T-helper 22 cell (primary cell): Measurements from ENCODE around the gene VWA7.
A peak's percentile ranks its signal among the peaks of the same experiment; 100 is the strongest.
"Not testable (repeated sequence)": the region's sequence is repeated elsewhere in the genome, so short reads cannot be mapped to it uniquely, and the experiment has no call there.

Experiments
- DNase-seq: peaks from one replicate; pipeline ENCODE4 v3.0.0-alpha.2; 2020; ENCODE audit warnings: low read depth

Gene VWA7

DNA sequence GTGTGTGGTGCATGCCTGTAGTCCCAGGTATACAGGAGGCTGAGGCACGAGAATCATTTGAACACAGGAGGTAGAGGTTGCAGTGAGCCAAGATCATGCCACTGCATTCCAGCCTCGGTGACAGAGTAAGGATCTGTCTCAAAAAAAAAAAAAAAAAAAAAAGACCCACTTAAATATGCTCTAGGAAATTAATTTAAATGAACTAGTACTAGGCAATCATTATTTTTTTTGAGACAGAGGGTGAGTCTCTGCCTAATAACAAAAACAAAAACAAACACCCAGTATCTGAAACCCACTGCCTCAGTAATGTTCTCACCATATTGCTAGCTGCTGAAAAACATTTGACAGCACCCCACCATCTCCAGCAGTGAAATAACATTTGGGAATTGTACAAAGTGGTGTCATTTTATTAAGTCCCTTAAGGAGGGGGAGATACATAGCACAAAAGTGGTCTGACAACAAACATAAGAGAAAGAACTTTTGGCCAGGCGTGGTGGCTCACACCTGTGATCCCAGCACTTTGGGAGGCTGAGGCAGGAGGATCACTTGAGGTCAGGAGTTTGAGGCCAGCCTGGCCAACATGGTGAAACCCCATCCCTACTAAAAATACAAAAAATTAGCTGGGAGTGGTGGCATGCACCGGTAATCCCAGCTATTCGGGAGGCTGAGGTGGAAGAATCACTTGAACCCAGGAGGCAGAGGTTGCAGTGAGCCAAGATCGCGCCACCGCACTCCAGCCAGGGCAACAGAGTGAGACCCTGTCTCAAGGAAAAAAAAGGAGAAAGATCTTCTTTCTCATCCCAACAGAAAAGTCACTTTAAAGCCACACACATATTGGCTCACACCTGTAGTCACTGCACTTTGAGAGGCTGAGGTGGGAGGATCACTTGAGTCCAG is 24.2 kb upstream of the VWA7 start:
- not testable (repeated sequence) for DNase-seq

DNA sequence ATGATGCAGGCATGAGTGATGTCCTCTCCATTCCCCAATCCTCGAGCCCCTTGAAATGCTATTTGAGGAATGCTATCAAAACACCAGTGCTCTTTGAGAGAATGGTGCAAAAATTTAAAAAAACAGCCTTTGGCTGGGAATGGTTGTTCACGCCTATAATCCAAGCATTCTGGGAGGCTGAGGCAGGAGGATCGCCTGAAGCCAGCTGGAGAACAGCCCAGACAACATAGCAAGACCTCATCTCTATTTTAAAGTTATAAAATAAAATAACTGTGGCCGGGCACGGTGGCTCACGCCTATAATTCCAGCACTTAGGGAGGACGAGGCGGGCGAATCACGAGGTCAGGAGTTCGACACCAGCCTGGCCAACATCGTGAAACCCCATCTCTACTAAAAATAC is 22.7 kb upstream of the VWA7 start:
- DNase-seq, result no peak

DNA sequence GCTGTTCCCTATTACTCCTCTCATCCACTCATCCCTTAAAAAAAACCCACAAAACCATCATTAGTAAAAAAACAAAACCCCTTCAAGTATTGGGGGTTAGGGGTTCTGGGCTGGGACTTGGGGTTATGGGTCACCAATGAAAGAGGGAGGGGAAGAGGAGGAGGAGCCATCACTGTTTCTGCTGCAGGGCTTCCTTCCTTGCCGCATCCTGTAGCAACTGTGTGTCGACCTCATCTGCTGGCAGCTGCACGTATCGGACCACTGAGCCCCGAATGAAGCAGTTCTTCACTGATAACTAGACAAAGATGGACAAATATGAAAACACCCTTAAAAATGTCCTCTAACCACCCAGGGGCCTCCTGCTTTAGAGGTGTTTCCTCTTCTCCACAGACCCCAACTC is 20.5 kb upstream of the VWA7 start:
- no peak for DNase-seq

DNA sequence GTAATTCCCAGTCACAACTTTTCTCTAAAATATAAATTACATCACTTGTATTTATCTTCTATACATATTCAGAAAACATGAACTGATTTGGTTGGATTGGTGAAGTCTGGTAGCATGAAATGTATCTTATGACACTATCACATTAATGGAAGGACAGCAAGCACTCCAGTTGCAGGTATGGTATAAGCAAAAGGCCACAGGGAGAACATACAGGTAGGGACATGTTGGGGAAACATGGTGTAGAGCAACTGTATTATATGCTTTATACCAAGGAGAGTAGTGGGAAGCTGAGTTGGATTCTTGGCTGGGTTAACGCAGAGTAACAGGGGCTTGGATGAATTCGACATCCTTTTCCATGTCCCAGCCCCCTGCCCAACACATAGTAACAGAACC is 19.9 kb upstream of the VWA7 start:
- DNase-seq, result no peak

DNA sequence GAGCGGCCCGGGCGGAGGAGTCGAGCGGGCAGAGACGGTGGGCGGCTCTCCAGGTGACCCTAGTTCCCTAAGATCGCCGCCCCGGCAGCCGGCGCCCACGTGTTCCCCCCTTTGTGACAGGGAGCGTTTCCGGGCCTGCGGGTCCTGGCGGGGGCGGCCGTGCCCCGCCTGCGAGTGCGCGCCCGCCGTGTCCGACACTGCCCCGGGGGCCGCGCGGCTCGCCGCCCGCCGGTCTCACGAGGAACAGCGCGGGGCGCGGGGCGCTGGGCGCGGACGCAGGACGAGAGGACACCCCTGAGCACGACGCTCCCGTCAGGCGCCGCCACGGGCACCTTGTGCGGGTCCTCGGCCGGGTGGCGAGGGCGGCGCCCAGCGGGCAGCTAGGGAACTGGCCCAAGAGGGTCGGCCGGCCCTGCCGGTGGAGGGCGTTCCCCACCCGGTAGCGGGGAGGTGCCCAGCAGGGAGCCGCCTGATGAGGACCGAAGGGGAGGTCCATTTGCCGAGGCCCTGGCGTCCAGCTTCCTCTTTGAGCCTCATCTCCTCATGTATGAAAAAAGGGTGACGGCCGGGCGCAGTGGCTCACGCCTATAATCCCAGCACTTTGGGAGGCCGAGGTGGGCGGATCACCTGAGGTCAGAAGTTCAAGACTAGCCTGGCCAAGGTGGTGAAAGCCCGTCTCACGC is 18.6 kb upstream of the VWA7 start, which contains the start of gene VARS1:
VARS1 (minus strand) TSS at position 137 of the 683 bp plus-strand sequence. CDS start 535 bp downstream, outside the sequence.
- peak; percentile 68 for DNase-seq

DNA sequence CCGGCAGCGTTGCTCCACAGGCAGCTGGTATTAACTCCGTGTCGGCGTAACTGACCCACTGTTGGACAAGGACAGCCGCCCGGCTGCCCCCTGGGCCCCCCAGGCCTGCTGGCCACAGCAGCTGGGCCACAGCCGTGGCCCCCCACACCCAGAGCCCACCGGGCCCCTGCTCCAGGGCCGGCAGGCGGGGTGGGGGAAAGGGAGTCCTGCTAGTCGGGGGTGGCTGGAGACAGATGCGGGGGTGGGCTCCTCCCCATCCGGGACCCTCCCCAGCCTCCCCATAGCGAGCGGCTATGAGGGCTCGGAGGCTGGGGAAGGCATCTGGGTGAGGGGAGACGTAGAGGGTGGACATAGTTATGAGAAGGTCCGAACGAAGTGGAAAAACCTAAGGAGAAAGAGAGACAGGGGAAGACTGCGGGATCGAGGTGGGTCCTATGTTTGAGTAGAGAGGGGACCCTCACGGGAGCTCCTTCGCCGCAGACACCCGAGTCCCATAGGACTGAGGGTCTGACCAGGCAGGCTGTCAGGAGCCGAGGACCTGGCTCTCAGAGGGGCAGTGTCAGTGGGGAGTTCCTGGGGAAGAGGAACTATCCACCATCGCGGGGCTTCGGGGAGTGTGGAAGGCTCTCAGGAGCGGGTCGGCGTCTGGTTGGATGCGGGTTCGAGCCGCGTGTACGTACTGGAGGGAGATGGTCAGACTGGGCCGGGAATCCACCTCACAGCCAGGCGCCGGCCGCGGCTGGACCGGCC is 17.9 kb upstream of the VWA7 start:
- no peak for DNase-seq

DNA sequence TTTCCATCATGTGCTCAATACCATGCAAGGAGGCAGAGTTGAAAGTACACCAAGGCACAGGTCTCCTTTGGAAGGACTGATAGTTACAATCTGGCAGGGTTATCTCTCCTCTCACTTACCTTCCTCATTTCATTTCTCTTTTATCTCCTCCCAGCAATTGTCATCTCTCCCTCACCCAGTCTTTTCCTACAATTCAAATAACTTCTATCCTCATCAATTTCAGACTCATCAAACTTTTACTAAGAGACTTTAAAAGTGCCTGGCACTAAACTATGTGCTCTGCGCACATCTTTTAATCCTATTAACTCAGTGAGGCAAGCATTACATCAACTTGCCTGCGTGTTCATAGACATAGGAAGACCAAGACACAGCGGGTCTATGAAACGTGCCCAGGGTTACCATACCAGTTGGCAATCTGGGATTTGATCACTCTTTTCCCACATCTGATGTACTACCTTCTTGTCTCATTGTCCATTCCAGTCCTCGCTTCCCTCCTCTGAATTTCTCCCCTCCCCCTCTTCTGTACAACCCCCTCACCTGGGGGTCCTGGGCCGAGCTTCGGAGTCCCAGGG is 17.3 kb upstream of the VWA7 start:
- DNase-seq, result no peak

DNA sequence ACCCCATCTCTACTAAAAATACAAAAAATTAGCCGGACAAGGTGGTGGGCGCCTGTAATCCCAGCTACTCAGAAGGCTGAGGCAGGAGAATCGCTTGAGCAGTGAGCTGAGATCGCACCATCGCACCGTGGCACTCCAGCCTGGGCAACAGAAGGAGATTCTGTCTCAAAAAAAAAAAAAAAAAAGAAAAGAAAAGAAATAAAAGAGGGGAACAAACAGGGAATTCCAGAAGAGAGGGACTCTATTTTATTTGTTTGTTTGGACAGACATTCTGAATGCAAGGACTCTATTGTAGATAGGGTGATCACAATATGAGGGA is 16.8 kb upstream of the VWA7 start:
- DNase-seq, result not testable (repeated sequence)

DNA sequence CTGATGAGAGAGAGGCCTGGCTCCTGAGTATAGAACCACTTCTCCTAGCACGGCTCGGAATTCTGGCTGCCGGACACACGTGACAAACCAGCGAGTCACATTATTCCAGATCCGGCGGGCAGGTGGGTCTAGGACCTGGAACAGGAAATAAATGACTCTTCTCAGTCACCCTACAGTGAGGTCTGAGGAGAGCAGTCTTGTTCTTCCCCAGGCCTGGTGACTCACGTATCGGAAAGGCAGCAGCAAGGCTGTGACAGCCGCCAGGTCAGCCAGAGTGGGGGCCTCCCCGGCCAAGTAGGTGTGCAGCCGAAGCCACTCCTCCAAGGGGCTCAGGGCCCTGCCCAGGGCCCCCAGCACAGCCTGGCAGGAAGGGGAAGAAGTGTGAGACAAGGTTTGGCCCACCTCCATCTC is 15.6 kb upstream of the VWA7 start:
- no peak for DNase-seq

DNA sequence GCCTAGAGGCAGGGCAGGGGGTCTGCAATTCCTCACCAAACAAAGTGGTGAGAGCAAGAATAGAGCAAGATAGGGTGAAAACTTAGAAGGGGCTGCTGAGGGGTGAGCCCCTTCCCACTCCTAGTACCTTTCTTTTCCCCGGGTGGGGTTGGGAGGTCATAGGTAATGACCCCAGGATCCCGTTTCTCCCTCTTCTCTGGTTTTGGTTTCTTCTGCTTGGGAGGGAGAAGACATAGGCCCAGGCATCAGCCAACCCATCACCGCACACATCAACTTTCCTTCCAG is 14.9 kb upstream of the VWA7 start:
- no peak for DNase-seq

DNA sequence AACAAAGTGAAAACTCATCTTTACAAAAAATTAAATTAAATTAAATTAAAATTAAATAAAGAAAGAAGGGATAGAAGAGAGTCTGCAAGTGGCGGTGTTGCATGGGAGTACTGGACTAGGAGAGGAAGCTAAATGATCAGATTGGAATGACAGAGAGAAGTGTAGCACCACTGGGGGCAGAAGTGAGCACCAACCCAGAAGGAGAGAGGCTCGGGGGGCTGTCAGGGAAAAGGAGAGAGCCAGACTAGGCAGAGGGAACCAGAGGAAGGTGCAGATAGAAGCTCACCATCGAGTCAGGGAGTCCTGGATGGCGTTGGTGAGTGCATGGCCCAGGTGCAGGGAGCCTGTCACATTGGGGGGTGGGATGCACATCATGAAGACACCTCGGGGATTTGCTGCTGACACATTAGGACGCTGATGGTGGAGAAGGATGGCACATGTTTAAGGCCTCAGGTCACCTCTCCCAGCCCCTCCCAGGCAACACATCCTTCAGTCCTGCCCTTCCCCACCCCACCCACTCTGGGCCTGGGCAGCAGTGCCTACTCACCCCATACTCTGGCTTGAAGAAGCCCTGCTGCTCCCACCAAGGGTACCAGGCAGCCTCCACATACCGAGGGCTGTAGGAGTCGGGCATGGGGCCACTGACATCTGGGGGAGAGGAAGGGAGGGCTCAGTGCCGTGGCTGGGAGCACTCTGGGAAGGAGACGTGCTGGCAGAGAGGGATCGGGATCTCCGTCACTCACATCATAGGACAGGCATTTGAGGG is 14.4 kb upstream of the VWA7 start:
- DNase-seq, result no peak

DNA sequence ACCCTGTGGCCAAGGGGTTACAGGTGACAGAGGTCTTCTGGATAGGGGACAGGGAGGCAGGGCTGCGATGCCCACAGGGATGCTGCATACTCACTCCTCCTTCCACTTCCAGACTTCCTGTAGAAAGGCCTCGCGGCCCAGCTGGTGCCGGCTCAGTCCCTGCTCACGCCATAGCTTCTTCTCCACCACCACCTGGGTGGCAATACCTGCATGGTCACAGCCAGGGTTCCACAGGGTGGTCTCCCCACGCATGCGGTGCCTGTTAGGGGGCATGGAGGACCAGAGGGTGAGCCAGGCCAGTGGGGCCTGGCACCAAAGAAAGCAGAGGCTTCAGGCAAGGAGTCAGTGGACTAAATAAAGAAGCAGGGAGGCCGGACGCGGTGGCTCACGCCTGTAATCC is 8.3 kb upstream of the VWA7 start:
- DNase-seq, result no peak

DNA sequence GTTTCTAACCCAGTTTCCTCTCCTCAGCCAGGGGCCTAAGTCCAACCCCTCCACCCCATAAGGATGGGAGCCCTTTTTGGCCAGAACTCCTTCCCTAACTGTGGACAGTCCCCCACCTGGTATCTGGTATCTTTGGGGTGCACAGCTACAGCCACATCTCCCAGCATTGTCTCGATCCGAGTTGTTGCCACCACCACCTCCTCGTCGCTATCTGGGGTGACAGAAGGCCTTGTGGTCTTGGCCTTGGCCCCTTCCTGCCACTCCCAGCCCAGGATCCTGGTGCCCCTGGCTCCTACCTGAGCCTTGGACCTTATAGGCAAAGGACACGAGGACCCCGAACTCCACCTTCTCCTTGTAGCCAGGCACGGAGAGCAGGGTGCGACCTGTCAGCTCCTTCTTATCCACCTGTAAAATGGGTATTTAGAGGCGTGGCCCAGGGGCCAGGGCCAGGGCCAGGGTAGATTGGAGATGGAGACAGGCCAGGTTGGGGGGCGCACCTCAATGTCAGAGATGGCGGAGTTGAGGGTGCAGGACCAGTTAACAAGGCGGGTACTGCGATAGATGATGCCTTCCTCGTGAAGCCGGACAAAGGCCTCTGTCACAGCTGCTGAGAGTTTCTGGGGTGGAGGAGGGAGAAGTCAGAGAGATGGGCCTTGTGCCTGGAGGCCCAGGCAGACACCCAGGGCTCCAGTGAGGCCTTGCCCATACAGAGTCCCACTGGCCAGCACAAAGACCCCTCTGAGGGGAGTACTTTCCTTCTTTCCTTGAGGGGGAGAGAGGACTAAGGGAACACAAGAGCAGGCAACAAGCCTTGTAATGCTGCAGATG is 7.2 kb upstream of the VWA7 start:
- no peak for DNase-seq

DNA sequence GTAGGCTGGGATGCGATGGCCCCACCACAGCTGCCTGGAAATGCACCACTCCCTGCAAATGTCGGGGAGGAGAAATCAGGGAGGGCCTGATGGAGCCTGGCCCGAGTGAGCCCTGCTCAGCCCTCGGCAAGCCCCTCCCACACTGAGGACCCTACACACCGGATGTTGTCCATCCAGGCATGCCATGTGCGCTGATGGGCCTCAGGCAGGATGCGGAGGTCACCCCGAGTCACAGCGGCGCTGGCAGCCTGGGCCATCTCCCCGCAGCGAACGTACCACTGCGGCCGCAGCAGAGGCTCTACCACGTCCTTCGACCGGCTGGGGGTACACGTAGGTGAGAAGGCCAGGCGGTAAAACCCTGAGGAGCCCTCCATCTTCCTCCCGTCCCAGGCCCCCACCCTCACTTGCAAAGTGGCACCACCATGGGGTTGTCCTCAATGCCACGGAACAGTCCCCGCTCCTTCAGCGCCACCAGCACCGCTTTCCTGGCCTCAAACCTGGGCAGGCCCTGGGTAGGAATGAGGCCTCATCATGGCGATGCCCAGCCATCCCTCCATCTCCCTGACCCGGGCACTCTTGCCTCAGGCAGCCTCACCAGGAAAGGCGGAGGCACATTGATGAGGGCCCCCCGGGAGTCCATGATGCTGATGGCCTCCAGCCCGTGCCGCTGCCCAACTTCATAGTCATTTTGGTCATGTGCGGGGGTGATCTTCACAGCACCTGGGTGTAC is 5.2 kb upstream of the VWA7 start:
- DNase-seq, result no peak

DNA sequence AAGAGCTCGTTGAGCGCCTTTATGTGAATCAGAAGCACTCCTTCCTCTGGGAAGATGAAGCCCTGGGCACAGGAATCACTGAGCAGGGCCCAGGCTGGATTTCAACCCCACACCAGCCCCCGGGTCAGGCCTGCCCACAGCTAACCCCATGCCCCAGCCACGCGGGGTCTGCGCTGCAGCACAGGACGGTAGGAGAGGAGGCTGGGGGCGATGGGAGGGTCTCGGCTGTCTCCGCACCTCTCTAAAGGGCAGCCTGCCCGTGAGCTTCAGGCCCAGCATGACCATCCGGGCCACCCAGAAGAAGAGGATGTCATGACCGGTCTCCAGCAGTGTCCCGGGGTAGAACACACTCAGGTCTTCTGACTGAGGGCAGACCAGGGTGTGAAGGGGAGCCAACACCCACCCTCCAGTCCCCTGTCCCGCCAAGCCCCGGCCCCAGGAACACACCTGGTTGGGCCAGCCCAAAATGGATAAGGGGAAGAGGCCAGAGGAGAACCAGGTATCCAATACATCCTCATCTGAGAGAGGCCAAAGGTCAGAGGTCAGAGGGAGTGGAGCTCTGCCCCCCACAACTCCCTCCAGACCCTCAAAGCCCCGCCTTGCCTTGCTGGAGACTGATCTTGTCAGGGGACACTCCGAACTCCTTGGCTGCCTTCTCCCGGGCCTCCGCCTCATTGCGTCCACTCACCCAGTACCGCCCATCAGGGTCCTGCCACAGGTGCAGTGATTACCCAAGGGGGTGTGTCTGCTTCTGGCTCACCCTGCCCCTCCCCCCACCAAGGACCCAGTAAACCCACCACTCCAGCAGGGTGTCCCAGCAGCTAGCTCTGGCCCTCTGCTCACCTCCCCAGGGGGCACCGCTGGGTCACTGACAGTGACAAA is 4.4 kb upstream of the VWA7 start:
- no peak for DNase-seq

DNA sequence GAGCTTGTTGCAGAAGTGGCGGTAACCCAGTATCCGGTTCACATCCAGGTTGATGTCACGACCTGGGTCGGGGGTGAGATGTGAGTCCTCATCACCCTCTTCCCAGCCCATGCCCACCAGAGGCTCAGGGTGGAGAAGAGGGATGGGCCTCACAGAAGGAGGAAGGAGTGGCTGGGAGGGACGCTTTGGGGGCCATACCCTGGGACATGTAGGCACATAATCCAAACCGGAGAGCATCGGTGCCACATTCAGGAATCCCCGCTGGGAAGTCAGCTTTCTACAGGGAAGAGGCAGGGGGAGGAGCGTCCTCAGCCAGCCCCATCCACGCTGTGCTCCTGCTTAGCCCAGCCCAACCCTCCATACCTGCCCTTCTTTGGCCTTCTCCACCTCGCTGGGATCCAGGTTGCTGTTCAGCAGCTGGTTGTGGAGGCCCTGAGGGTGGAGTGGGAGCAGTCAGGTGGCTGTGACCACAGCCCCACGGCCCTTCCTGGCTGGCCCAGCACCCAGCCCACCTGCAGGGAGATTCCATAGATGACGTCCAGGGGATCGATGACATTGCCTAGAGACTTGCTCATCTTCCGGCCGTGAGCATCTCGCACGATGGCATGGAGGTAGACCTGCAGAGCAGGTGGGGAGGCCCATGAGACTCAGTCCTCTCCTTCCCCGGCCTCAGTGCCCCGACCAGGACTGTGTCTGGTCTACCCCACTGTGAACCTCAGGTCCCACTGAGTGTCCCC is 3.5 kb upstream of the VWA7 start:
- no peak for DNase-seq

DNA sequence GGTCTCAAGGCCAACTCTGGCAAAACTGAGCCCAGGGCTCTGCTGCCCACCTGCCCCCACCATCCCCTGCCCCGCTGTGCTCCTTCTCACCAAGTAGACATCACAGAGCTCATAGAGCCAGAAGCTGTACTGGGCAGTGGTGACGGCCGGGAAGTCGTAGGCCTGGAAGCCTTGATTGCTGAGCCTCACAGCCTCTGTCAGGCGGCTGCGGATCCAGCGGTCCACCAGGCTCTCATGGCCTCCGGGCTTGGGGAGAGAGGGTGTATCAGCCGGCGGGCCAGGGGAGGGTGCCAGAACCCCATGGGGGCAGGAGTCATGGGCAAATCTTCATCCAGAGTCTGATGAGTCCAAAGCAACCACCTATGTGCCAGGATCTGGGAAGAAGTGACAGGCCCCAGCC is 2.8 kb upstream of the VWA7 start:
- no peak for DNase-seq

DNA sequence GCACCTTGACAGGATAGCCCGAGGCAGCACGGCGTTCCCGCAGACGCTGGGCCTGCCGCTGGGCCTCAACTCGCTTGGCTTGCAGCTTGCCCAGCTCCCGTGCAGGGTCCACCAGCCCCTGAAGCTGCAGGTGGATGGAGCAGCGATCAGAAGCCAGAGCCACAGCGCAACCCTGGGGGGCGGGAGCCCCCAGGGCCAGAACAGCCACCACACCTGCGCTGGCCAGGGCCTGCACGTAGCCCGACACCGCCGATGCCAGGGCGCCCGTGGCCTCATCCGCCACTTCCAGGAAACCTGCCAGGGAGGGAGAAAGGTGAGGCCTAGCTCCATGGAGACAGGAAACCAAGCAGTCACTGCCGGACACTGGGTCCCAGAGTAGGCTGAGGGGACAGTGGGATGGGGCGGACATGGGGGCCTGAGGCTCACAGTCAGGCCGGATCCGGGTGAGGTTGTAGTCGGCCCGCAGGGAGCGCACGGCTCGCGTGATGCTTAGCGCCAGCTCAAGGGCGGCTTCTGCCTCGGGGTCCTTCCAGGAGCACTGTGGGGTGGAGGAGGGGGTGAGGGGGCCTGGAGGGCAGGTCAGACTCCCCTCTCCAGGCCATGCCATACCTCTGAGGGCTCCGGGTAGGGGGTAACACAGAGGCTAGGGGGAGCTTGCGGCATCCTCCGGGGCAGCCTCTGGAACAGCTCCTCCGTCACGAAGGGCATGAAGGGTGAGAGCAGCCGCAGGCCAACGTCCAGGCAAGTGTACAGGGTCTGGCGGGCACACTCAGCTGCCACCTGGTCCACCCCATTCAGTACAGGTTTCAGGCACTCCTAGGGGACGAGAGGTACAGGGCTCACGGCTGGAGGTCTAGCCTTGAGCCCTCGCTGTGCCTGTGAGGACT is 2.1 kb upstream of the VWA7 start:
- no peak for DNase-seq
